H9 (cell line): ENCODE results near the gene HS6ST1. TPM values are rescaled to one million over a fixed set of nuclear protein-coding genes. Genes with fewer than 3 reads are reported as not detected.

ENCODE experiments used
- DNase-seq: peaks from one replicate; pipeline ENCODE4 v3.0.0-alpha.2; 2017
- H2AFZ ChIP-seq: one replicate; pipeline ENCODE4 v1.6.1; 2013; ENCODE audit warnings: mild to moderate bottlenecking, low read length, control low read depth, moderate library complexity
- H2AK5ac ChIP-seq: 2 replicates; pipeline ENCODE4 v1.6.1; 2013; ENCODE audit warnings: low read length, control low read depth, mixed read lengths; ENCODE audit not compliant: insufficient read length
- H2BK120ac ChIP-seq: one replicate; pipeline ENCODE4 v1.6.1; 2013; ENCODE audit warnings: low read depth, mild to moderate bottlenecking, low read length, control low read depth, inconsistent platforms; ENCODE audit not compliant: poor library complexity, severe bottlenecking
- H2BK12ac ChIP-seq: 2 replicates; pipeline ENCODE4 v1.6.1; 2013; ENCODE audit warnings: low read length, control low read depth, mixed read lengths, low read depth; ENCODE audit not compliant: insufficient read length
- H2BK15ac ChIP-seq: 2 replicates; pipeline ENCODE4 v1.6.1; 2013; ENCODE audit warnings: low read depth, low read length, control low read depth
- H2BK20ac ChIP-seq: one replicate; pipeline ENCODE4 v1.6.1; 2013; ENCODE audit warnings: low read depth, mild to moderate bottlenecking, low read length, control low read depth, inconsistent platforms; ENCODE audit not compliant: poor library complexity, severe bottlenecking
- H2BK5ac ChIP-seq: 2 replicates; pipeline ENCODE4 v1.6.1; 2013; ENCODE audit warnings: low read length, control low read depth, mixed read lengths; ENCODE audit not compliant: insufficient read length
- H3K14ac ChIP-seq: 2 replicates; pipeline ENCODE4 v1.6.1; 2013; ENCODE audit warnings: low read length, control low read depth; ENCODE audit not compliant: insufficient read depth
- H3K18ac ChIP-seq: 2 replicates; pipeline ENCODE4 v1.6.1; 2013; ENCODE audit warnings: low read depth, mild to moderate bottlenecking, mixed read lengths, low read length, control low read depth; ENCODE audit not compliant: insufficient read length
- H3K23ac ChIP-seq: 2 replicates; pipeline ENCODE4 v1.6.1; 2013; ENCODE audit warnings: low read length, control low read depth, mixed read lengths, low read depth; ENCODE audit not compliant: insufficient read length
- H3K23me2 ChIP-seq: 2 replicates; pipeline ENCODE4 v1.6.1; 2013; ENCODE audit warnings: low read depth, mild to moderate bottlenecking, mixed read lengths, low read length, control low read depth; ENCODE audit not compliant: insufficient read length, poor library complexity, severe bottlenecking
- H3K27ac ChIP-seq: 2 replicates; pipeline ENCODE4 v1.5.1; 2013; ENCODE audit warnings: low read length, control low read depth, mixed read lengths, low read depth; ENCODE audit not compliant: insufficient read length
- H3K27me3 ChIP-seq: 2 replicates; pipeline ENCODE4 v1.6.1; 2013; ENCODE audit warnings: low read length, control low read depth, inconsistent platforms; ENCODE audit not compliant: insufficient read depth
- H3K4ac ChIP-seq: 2 replicates; pipeline ENCODE4 v1.6.1; 2013; ENCODE audit warnings: low read depth, mild to moderate bottlenecking, control low read depth, inconsistent platforms, low read length, moderate library complexity
- H3K4me1 ChIP-seq: 2 replicates; pipeline ENCODE4 v1.6.1; 2013; ENCODE audit warnings: low read length, control low read depth, inconsistent platforms; ENCODE audit not compliant: insufficient read depth
- H3K4me2 ChIP-seq: 2 replicates; pipeline ENCODE4 v1.6.1; 2013; ENCODE audit warnings: low read length, control low read depth, mixed read lengths; ENCODE audit not compliant: insufficient read length, insufficient read depth
- H3K56ac ChIP-seq: 2 replicates; pipeline ENCODE4 v1.6.1; 2013; ENCODE audit warnings: low read depth, mild to moderate bottlenecking, mixed read lengths, low read length, control low read depth; ENCODE audit not compliant: insufficient read length
- H3K79me1 ChIP-seq: 2 replicates; pipeline ENCODE4 v1.6.1; 2013; ENCODE audit warnings: low read depth, mild to moderate bottlenecking, moderate library complexity, low read length, control low read depth, inconsistent platforms; ENCODE audit not compliant: insufficient read depth, poor library complexity, severe bottlenecking
- H3K79me2 ChIP-seq: 2 replicates; pipeline ENCODE4 v1.6.1; 2013; ENCODE audit warnings: low read length, control low read depth, inconsistent platforms; ENCODE audit not compliant: insufficient read depth
- H3K9ac ChIP-seq: 2 replicates; pipeline ENCODE4 v1.6.1; 2013; ENCODE audit warnings: low read length, control low read depth, mixed read lengths; ENCODE audit not compliant: insufficient read length; ENCODE audit errors: extremely low read depth
- H3K9me3 ChIP-seq: one replicate; pipeline ENCODE4 v1.6.1; 2013; ENCODE audit warnings: low read depth, low read length, inconsistent platforms; ENCODE audit not compliant: control insufficient read depth
- H3T11ph ChIP-seq: one replicate; pipeline ENCODE4 v1.6.1; 2013; ENCODE audit warnings: mild to moderate bottlenecking, low read length, control low read depth, inconsistent platforms
- H4K20me1 ChIP-seq: one replicate; pipeline ENCODE4 v1.6.1; 2013; ENCODE audit not compliant: control insufficient read depth, insufficient read length, insufficient read depth
- H4K5ac ChIP-seq: 2 replicates; pipeline ENCODE4 v1.6.1; 2013; ENCODE audit warnings: low read depth, mild to moderate bottlenecking, mixed read lengths, low read length, control low read depth; ENCODE audit not compliant: insufficient read length
- H4K8ac ChIP-seq: replicated peaks from 2 replicates; pipeline ENCODE4 v1.6.1; 2013; ENCODE audit warnings: low read length, control low read depth, mixed read lengths, low read depth; ENCODE audit not compliant: insufficient read length
- H4K91ac ChIP-seq: 2 replicates; pipeline ENCODE4 v1.6.1; 2013; ENCODE audit warnings: low read depth, mild to moderate bottlenecking, moderate library complexity, mixed read lengths, low read length, control low read depth; ENCODE audit not compliant: insufficient read length
- H3K27ac Mint-ChIP-seq, 3 experiments: 2 replicates in 2 of 3; 3 replicates in 1 of 3; pipeline ENCODE4 v1.8.0; 2020 to 2021; ENCODE audit warnings: mixed read lengths in 3 of 3, mild to moderate bottlenecking in 1 of 3, moderate library complexity in 1 of 3
- H3K27me3 Mint-ChIP-seq: 2 replicates; pipeline ENCODE4 v1.8.0; 2021; ENCODE audit warnings: low read depth, mild to moderate bottlenecking, moderate library complexity, mixed read lengths
- H3K36me3 Mint-ChIP-seq, 3 experiments: 2 replicates in 2 of 3; 3 replicates in 1 of 3; pipeline ENCODE4 v1.8.0; 2020 to 2021; ENCODE audit warnings: low read depth in 3 of 3, mixed read lengths in 3 of 3; ENCODE audit not compliant: insufficient read depth in 1 of 3
- H3K4me1 Mint-ChIP-seq, 2 experiments: 2 replicates each; pipeline ENCODE4 v1.8.0; 2020; ENCODE audit warnings: mixed read lengths in 2 of 2
- H3K4me3 Mint-ChIP-seq, 2 experiments: 2 replicates in 1 of 2; 3 replicates in 1 of 2; pipeline ENCODE4 v1.8.0; 2020 to 2021; ENCODE audit warnings: mild to moderate bottlenecking in 2 of 2, mixed read lengths in 2 of 2, moderate library complexity in 1 of 2
- H3K9me3 Mint-ChIP-seq, 2 experiments: 2 replicates in 1 of 2; 3 replicates in 1 of 2; pipeline ENCODE4 v1.8.0; 2020; ENCODE audit warnings: mild to moderate bottlenecking in 2 of 2, mixed read lengths in 2 of 2, moderate library complexity in 1 of 2
- CTCF ChIP-seq: fragments of 200-600 bp; sonication (generic); conservative IDR thresholded peaks from 3 replicates; pipeline ENCODE4 v1.8.0; 2021; ENCODE audit warnings: antibody characterized with exemption, mild to moderate bottlenecking
- WGBS: extraction: QIAGEN DNeasy Blood & Tissue Kit; methylation state at CpG from one replicate; pipeline ENCODE4 v1.1.7; 2013; ENCODE audit warnings: missing lambda C conversion rate, low lambda C conversion rate, mixed read lengths; ENCODE audit not compliant: insufficient read length; ENCODE audit errors: extremely low coverage; 5-methylcytosine and 5-hydroxymethylcytosine counted together
- total RNA-seq: library from RNA; stranded (reverse); gene quantifications from 2 replicates; pipeline ENCODE4 v1.2.1, GENCODE V29; 2021

The HS6ST1 gene
- total RNA-seq, 1 experiment from 2014 or later, result 60.2 TPM

- H2BK5ac ChIP-seq, result no peak overlapping the region
- H2BK20ac ChIP-seq, result no peak overlapping the region
- no peak overlapping the region for H2BK12ac ChIP-seq
- H2BK120ac ChIP-seq, result no peak overlapping the region
- Mint-ChIP-seq H3K4me3 (no peak overlapping the region), H3K9me3 (peaks cover 25 to 27% of the 10 kb centered on the region in 2 experiments), H3K36me3 (peaks cover 12 to 29% (median 20%) of the 10 kb centered on the region in 3 experiments), H3K4me1 (no peaks in the 10 kb centered on the region), H3K27ac (peak overlapping the region in 1 of 3 experiments; percentile 51; a peak in 1 of 7 replicates), H3K27me3 (peaks cover 6% of the 10 kb centered on the region; the same call in 1 of the 2 replicates)
- TF ChIP-seq CTCF, result no peak
- H3K23me2 ChIP-seq, result no peaks in the 10 kb centered on the region
- H3K23ac ChIP-seq, result no peak overlapping the region
- H3K56ac ChIP-seq, result no peak overlapping the region
- H3K4me1 ChIP-seq, result no peaks in the 10 kb centered on the region
- DNase-seq, result no peak
- no peak overlapping the region for H3K4ac ChIP-seq
- H3K18ac ChIP-seq, result no peak overlapping the region
- H3K9ac ChIP-seq, result no peak overlapping the region
- H2AFZ ChIP-seq, result no peak overlapping the region
- H4K91ac ChIP-seq, result no peak overlapping the region
- WGBS, result no CpG with 5 or more reads among the region's 6 CpGs
- H3K79me1 ChIP-seq, result no peaks in the 10 kb centered on the region
- H4K5ac ChIP-seq, result no peak overlapping the region
- H3K27me3 ChIP-seq, result no peaks in the 10 kb centered on the region
- H2BK15ac ChIP-seq, result no peak overlapping the region
- H3K79me2 ChIP-seq, result no peaks in the 10 kb centered on the region
- H3K14ac ChIP-seq, result no peak overlapping the region
- no peak overlapping the region for H3K4me2 ChIP-seq
- no peaks in the 10 kb centered on the region for H4K20me1 ChIP-seq
- H3K9me3 ChIP-seq, result peaks cover 13% of the 10 kb centered on the region
- H3T11ph ChIP-seq, result no peak overlapping the region
- no peak overlapping the region for H2AK5ac ChIP-seq
- no peak overlapping the region for H4K8ac ChIP-seq
- no peak overlapping the region for H3K27ac ChIP-seq
Measured at GRCh38 chr2:128354726-128355470, 36.2 kb upstream of the HS6ST1 start.
